NCI-H1092 treated with DMSO at 0.1 percent for 48 hours (cell line): Measurements from ENCODE around the gene ACAP2.
"Not testable (repeated sequence)": the region's sequence is repeated elsewhere in the genome, so short reads cannot be mapped to it uniquely, and the experiment has no call there.

Experiments
- DNase-seq: peaks from one replicate; lab custom pipeline; 2025; lab: John Stamatoyannopoulos, UW

The ACAP2 gene

GRCh38 chr3:195386739-195387138 lies 56.1 kb downstream of the ACAP2 start:
- no peak for DNase-seq

DNA sequence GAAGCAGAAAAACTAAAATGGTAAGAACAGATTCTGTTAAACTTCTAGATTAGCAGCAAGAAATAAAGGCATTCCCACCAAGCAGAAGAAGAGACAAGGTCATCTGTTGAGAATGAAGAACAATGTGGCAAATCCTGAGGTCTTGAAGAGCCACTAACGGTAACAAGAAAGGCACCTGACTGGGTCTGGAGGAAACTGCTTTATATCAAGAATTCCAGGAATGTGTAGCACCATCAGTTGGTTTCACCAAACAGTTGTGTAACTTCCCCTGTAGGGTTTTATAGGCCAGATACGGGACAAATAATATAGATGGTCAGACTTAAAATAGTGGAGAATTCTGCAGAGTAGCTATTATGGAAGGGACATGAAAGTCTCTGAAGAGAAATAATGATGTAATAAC lies 57.3 kb downstream of the ACAP2 start:
- no peak for DNase-seq

- no peak for DNase-seq
These were observed 57.9 kb downstream of the ACAP2 start for GRCh38 chr3:195384952-195385351.

DNA sequence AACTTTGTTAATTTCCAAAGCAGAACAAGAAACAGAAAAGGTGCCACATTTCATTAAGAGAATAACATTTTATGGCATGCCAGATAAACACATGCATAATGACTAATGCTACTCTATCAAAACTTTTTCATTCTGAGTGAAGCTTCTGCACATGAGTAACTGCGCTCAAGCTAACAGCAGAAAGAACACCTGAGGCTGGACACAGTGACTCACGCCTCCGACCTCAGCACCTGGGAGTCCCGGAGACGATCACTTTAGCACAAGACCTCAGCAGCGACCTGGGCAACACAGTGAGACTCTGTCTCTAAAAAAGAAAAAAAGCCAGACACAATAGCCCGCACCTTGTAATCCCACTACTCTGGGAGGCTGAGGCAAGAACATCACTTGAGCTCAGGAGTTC lies 70.6 kb downstream of the ACAP2 start:
- no peak for DNase-seq

DNA sequence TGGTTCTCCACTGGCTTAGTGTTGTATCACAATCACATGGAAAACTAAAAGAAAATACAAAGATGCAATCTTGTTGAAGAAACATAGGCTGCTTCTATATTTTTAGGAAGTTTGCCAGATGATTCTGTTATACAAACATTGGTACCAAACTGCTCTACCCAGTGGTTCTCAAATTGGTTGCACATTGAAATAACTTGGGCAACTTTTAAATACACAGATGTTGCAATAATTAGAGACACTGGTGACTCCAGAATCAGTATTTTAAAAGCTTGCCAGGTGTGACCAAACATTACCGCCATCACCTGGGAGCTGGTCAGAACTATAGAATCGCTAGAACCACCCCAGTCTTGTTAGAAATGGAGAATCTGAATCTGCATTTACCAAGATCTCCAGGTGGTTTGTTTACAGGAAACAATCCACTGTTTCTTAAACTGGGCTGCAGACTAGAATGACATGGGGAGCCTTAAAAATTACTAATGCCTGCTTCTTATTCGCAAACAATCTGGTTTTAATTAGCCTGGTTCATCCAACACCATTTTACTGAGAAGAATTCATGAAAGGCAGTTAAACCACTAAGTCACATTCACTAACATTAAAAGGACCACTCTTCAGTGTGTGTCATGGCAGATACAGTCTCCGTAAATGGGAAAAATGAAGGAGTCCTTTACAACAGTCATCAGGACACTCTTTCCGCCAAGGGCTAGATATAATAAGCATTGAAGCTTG lies 76.5 kb downstream of the ACAP2 start:
- DNase-seq, result no peak

DNA sequence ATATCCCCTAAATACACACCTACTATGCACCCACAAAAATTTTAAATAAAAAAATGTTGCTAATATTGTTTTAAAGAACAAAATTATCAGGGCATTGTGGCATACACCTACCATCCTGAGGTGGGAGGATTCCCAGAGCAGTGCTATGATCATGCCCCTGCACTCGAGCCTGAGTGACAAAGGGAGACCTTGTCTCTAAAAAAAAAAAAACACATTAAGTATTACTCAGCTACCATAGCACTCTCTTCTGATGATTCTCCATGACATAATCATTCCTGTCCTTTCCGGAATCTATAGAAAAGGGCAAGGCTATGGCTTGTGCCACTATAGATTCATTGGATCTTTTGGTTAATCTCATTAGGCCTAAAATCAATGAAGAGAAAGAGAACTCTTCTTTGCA lies 77.4 kb downstream of the ACAP2 start:
- no peak for DNase-seq

GRCh38 chr3:195357797-195358196 lies 85.0 kb downstream of the ACAP2 start:
- DNase-seq, result not testable (repeated sequence)

- DNase-seq, result no peak
These were observed 86.4 kb downstream of the ACAP2 start for GRCh38 chr3:195356151-195357086.

GRCh38 chr3:195354009-195354408 lies 88.8 kb downstream of the ACAP2 start:
- not testable (repeated sequence) for DNase-seq

- DNase-seq, result no peak
These were observed 89.8 kb downstream of the ACAP2 start for GRCh38 chr3:195352895-195353488.

DNA sequence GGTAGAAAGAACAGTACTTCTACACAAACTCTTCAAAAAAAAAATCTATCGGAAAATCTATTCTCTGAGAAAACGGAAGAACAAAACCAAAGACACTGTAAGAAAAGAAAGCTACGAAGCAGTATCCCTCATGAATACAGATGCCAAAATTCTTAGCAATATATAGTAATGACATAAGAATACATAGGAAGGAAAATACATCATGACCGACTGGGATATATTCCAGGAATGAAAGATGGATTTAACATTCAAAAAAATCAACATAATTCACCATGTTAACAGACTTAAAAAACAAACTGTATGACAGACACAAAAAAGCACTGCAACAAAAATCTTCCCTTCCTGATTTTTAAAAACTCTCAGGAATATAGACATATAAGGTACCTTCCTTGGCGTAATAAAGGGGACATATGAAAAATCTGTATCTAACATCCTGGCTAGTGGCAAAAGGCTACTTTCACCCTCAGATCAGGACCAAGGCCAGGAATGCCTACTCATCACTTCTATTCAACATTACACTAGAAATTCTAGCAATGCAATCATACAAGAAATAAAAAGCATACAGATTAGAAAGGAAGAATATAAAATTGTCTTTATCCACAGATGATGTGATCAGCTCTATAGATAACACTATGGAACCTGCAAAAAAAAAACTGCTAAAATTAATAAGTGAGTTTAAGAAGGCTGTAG lies 94.2 kb downstream of the ACAP2 start:
- DNase-seq, result no peak

GRCh38 chr3:195337747-195338146 lies 105.1 kb downstream of the ACAP2 start:
- no peak for DNase-seq

DNA sequence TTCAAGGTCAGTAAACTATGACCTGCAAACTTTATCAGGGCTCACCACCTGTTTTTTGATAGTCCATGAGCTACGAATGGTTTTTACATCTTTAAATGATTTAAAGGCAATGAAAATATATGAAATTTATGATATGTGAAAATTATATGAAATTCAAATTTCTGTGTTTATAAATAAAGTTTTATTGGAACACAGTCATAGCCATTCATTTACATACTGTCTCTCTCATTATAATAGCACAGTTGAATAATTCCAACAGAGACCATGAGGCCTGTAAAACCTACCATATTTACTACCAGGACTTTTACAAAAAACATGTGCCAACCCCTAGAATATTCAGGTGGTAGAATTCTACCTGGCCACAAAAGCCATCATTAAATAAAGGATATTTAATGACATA lies 107.9 kb downstream of the ACAP2 start:
- no peak for DNase-seq

DNA sequence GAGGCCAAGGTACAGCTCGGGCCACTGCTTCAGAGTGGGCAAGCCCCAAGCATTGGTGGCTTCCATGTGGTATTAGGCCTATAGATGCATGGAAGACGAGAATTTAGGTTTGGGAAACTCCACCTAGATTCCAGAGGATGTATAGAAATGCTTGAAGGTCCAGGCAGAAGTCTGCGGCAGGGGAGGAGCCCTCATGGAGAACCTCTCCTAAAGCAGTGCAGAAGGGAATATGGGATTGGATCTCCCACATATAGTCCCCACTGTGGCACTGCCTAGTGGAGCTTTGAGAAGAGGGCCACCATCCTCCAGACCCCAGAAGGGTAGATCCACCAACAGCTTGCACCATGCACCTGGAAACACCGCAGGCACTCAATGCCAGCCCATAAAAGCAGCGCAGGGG lies 123.8 kb downstream of the ACAP2 start:
- no peak for DNase-seq

DNA sequence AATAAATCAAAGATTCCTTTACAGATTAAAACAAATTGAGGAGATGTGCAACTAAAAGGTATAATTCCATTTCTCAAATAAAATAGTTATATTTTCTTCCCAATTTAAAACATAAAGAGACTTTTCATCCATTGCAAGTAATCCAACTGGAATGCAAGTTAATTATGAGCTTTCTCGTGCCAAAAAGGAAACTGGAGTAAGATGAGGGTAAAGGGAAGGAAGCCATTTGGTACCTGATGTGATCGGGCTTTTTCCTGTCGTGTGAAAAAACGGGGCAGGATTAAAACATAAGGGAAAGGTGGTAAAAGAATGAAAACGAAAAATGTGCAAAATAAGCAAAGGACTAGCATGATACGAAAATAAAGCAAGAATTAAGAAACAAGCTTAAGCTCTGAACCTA lies 130.1 kb downstream of the ACAP2 start:
- DNase-seq, result no peak

DNA sequence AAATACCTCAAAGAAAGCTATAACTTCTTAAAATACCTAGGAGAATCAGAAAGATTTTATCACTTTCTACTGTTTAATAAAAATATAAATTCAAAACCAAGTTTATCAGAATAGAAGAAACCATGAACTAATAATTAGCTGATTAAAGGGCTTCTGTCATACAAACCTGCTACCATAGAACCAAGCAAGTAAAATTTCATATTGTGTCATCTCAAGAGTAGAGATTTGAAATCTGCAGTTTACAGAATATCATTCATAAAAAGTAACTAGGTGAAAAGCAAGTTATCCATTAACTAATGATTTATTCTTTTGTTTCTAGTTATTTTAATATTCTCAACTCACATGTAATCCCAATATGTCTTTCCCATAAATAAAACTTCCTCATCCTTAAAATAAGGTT lies 135.1 kb downstream of the ACAP2 start:
- no peak for DNase-seq

GRCh38 chr3:195306369-195306768 lies 136.5 kb downstream of the ACAP2 start:
- DNase-seq, result no peak

GRCh38 chr3:195302431-195302830 lies 140.4 kb downstream of the ACAP2 start:
- DNase-seq, result no peak

DNA sequence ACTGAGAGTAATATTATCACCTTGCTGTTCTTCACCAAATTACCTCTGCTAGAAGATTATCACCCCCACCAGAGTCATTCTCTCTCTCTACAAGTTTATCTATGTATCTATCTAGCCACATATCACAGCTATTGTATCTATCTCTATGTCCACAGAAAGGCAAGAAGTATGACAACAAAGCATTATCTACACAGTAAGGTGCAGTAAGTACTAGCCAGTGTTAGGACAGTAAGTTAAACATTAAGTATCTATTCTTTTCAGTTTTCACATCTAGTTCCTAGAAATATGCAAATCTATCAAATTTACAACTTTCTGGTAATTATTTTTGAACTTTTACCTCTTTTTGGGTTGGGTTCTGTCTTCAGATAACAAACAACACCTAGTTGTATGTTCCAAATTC lies 145.4 kb downstream of the ACAP2 start:
- DNase-seq, result no peak

GRCh38 chr3:195296662-195297061 lies 146.2 kb downstream of the ACAP2 start:
- no peak for DNase-seq

DNA sequence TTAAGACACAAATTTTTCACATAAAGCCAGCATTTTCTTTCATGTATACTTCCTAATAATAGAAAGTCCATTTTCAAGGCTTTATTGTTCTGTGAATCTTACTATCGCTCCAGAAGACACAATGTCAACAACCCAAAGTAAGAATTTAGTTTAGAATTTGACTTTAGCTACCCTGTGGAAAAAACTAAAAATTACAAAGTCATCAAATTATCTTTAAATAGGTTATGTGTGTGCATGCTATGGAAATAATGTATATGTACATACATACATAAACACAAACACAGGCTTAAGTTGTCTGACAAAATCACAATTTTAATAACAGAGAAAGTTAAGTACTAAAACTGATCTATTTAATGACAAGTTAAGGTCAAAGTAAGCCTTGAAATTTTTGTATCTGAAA lies 151.7 kb downstream of the ACAP2 start:
- DNase-seq, result no peak

GRCh38 chr3:195290643-195291042 lies 152.2 kb downstream of the ACAP2 start:
- not testable (repeated sequence) for DNase-seq
